ENCODE results near the gene REEP6. TPM values are rescaled to one million over a fixed set of nuclear protein-coding genes. Genes with fewer than 3 reads are reported as not detected.
"Not testable (repeated sequence)": the region's sequence is repeated elsewhere in the genome, so short reads cannot be mapped to it uniquely, and the experiment has no call there.

REEP6 gene
- total and polyA plus RNA-seq, 2 donors (not counting 3 experiments of a cell fraction or from before 2014, with no cell fraction given), result 1.3 to 1.5 TPM

DNA sequence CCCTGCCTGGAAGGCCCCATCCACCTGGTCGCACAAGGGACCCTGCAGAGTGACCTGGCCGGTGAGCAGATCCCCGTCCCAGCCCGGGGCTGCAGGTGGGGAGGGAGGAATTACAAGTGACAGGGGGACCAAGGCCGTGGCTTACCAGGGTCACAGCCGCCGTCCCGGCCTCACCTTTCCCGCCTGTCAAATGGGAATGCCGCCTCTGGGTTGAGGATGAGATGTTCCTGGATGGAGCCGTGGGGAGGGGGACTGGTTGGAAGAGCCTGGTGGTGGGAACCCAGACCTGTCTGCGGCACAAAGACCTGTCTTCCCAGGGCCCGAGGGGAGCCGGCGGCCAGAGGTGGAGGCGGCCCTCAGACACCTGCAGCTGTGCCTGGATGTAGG is 38.4 kb downstream of the REEP6 start:
- H4K20me1 ChIP-seq (replicated peaks; ENCODE audit: control insufficient read depth, extremely low read depth, insufficient read depth, low read length), result no peaks in the 10 kb centered on the region
- H3K36me3 ChIP-seq (ENCODE audit: control insufficient read depth in 2 of 2, extremely low read depth in 1 of 2, insufficient read depth in 2 of 2, low read length in 2 of 2), result no peaks in the 10 kb centered on the region
- no peak overlapping the region for H3K4me2 ChIP-seq (ENCODE audit: insufficient read depth, low read length)
- peaks cover 5 to 8% of the 10 kb centered on the region in 2 experiments for H3K27me3 ChIP-seq (ENCODE audit: control insufficient read depth in 2 of 2, insufficient read depth in 2 of 2, low read length in 2 of 2)
- no peak overlapping the region for H3K27ac ChIP-seq (ENCODE audit: insufficient read depth, low read depth, low read length)
- TF ChIP-seq EZH2 (IDR thresholded peaks at IDR 0.05; ENCODE audit: borderline replicate concordance, low read depth, low read length, severe bottlenecking) (no peak), MYC (IDR thresholded peaks at IDR 0.05; ENCODE audit: low read depth, low read length) (no peak), GATA2 (IDR thresholded peaks at IDR 0.05; ENCODE audit: insufficient read depth, insufficient read length, low read depth, low read length) (no peak), POLR2A (IDR thresholded peaks at IDR 0.05; ENCODE audit: low read depth, low read length) (no peak), POLR2AphosphoS5 (IDR thresholded peaks at IDR 0.05; ENCODE audit: insufficient read depth, low read depth, low read length) (no peak), JUN (IDR thresholded peaks at IDR 0.05; ENCODE audit: borderline replicate concordance, insufficient read depth, insufficient read length, low read depth) (no peak), FOS (IDR thresholded peaks at IDR 0.05; ENCODE audit: borderline replicate concordance, insufficient read depth, low read length) (no peak)
- TF ChIP-seq, protein P1, sequence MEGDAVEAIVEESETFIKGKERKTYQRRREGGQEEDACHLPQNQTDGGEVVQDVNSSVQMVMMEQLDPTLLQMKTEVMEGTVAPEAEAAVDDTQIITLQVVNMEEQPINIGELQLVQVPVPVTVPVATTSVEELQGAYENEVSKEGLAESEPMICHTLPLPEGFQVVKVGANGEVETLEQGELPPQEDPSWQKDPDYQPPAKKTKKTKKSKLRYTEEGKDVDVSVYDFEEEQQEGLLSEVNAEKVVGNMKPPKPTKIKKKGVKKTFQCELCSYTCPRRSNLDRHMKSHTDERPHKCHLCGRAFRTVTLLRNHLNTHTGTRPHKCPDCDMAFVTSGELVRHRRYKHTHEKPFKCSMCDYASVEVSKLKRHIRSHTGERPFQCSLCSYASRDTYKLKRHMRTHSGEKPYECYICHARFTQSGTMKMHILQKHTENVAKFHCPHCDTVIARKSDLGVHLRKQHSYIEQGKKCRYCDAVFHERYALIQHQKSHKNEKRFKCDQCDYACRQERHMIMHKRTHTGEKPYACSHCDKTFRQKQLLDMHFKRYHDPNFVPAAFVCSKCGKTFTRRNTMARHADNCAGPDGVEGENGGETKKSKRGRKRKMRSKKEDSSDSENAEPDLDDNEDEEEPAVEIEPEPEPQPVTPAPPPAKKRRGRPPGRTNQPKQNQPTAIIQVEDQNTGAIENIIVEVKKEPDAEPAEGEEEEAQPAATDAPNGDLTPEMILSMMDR (IDR thresholded peaks at IDR 0.05; ENCODE audit: extremely low read depth in 1 of 2, insufficient read depth in 1 of 2, low read depth in 1 of 2, low read length in 2 of 2), result no peak
- TF ChIP-seq, protein P2, sequence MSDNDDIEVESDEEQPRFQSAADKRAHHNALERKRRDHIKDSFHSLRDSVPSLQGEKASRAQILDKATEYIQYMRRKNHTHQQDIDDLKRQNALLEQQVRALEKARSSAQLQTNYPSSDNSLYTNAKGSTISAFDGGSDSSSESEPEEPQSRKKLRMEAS (IDR thresholded peaks at IDR 0.05; ENCODE audit: insufficient read depth, insufficient read length), result no peak
- no peak overlapping the region for H2AFZ ChIP-seq (ENCODE audit: low read depth, low read length)
- H3K4me3 ChIP-seq (replicated peaks in 1 of 3; ENCODE audit: insufficient read depth in 1 of 3, low read depth in 1 of 3, low read length in 3 of 3), result no peak overlapping the region
- ChIA-PET POLR2A (no interaction called here), CTCF (no interaction called here)
- no peak for DNase-seq (ENCODE audit: low read depth, low spot score)
- no peaks in the 10 kb centered on the region for H3K9me1 ChIP-seq (replicated peaks; ENCODE audit: control insufficient read depth, extremely low read depth, insufficient read depth, low read length)
- FAIRE-seq, result no peak
- no TSS peak for BruUV-seq (replicated peaks)
- no peaks in the 10 kb centered on the region for H3K79me2 ChIP-seq (ENCODE audit: control insufficient read depth, insufficient read depth, low read length)
- H3K9ac ChIP-seq (replicated peaks; ENCODE audit: extremely low read depth, insufficient read depth, low read length), result no peak overlapping the region
- intact Hi-C loops (cut with micrococcal nuclease), result no loop called here
- H3K4me1 ChIP-seq (ENCODE audit: control insufficient read depth, extremely low read depth, insufficient read depth, low read length), result no peaks in the 10 kb centered on the region
- dilution Hi-C loops (cut with MboI; ENCODE audit: extremely low pct_ligation_motif_present, low sequenced_read_pairs), result no loop called here
- H3K9me3 ChIP-seq (replicated peaks; ENCODE audit: control insufficient read depth, insufficient read depth, low read length), result no peaks in the 10 kb centered on the region

DNA sequence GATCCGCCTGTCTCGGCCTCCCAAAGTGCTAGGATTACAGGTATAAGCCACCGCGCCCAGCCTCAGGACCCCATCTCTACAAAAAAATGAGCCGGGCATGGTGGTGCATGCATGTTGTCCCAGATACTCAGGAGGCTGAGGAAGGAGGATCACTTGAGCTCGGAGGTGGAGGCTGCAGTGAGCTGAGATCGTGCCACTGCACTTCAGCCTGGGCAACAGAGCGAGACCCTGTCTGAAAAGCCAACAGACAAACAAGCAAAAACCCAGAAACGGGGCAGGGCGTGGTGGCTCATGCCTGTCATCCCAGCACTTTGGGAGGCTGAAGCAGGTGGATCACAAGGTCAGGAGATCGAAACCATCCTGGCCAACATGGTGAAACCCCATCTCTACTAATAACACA is 39.9 kb downstream of the REEP6 start:
- dilution Hi-C loops (cut with MboI; ENCODE audit: extremely low pct_ligation_motif_present, low sequenced_read_pairs); H3K4me2 ChIP-seq (ENCODE audit: insufficient read depth, low read length); H3K79me2 ChIP-seq (ENCODE audit: control insufficient read depth, insufficient read depth, low read length); H3K36me3 ChIP-seq (ENCODE audit: control insufficient read depth in 2 of 2, extremely low read depth in 1 of 2, insufficient read depth in 2 of 2, low read length in 2 of 2); BruUV-seq (replicated peaks); DNase-seq (ENCODE audit: low read depth, low spot score); H3K9ac ChIP-seq (replicated peaks; ENCODE audit: extremely low read depth, insufficient read depth, low read length); H3K27me3 ChIP-seq (ENCODE audit: control insufficient read depth in 2 of 2, insufficient read depth in 2 of 2, low read length in 2 of 2); H3K9me1 ChIP-seq (replicated peaks; ENCODE audit: control insufficient read depth, extremely low read depth, insufficient read depth, low read length); intact Hi-C loops (cut with micrococcal nuclease); H3K27ac ChIP-seq (ENCODE audit: insufficient read depth, low read depth, low read length); H2AFZ ChIP-seq (ENCODE audit: low read depth, low read length); H3K4me1 ChIP-seq (ENCODE audit: control insufficient read depth, extremely low read depth, insufficient read depth, low read length); POLR2A ChIA-PET; FAIRE-seq; H3K4me3 ChIP-seq (replicated peaks in 1 of 3; ENCODE audit: insufficient read depth in 1 of 3, low read depth in 1 of 3, low read length in 3 of 3); H3K9me3 ChIP-seq (replicated peaks; ENCODE audit: control insufficient read depth, insufficient read depth, low read length); H4K20me1 ChIP-seq (replicated peaks; ENCODE audit: control insufficient read depth, extremely low read depth, insufficient read depth, low read length): not testable (repeated sequence)
- CTCF ChIA-PET, result interaction anchor here (1.5 kb wide), 1 partner anchor 15 kb away, joined by 8 read pairs; no protein-coding TSS in a partner anchor
